Activated B cell treated with CpG ODN at 0.5 μM for 24 hours (primary cell): ENCODE data around the gene WDR70. TPM values are rescaled to one million over a fixed set of nuclear protein-coding genes. Genes with fewer than 3 reads are reported as not detected.

Experiments
- ATAC-seq: fragments of 200-7000 bp; cut with Tn5 transposase; one replicate; pipeline ENCODE4 v1.10.0; 2021; ENCODE audit warnings: low read depth, mild to moderate bottlenecking, moderate library complexity
- CTCF ChIA-PET: fragments of 350-600 bp; sonication (Branson Sonifier 250); formaldehyde crosslinking; loops from one replicate; lab custom pipeline; 2021; ENCODE audit warnings: antibody characterized with exemption; lab: Charles Lee
- POLR2A ChIA-PET: fragments of 350-600 bp; sonication (Branson Sonifier 250); formaldehyde crosslinking; loops from one replicate; lab custom pipeline; 2021; ENCODE audit warnings: antibody characterized with exemption; lab: Charles Lee
- DNase-seq: peaks from one replicate; pipeline ENCODE4 v3.0.0; 2022
- H3K27ac Mint-ChIP-seq: one replicate; pipeline ENCODE4 v1.8.0; 2020; ENCODE audit warnings: mixed read lengths
- H3K27me3 Mint-ChIP-seq: one replicate; pipeline ENCODE4 v1.8.0; 2021; ENCODE audit warnings: mixed read lengths
- H3K36me3 Mint-ChIP-seq: one replicate; pipeline ENCODE4 v1.8.0; 2021; ENCODE audit warnings: low read depth, mixed read lengths
- H3K4me1 Mint-ChIP-seq: one replicate; pipeline ENCODE4 v1.8.0; 2021; ENCODE audit warnings: mixed read lengths
- H3K4me3 Mint-ChIP-seq: one replicate; pipeline ENCODE4 v1.8.0; 2020; ENCODE audit warnings: mild to moderate bottlenecking, mixed read lengths
- H3K9me3 Mint-ChIP-seq: one replicate; pipeline ENCODE4 v1.8.0; 2020; ENCODE audit warnings: mixed read lengths
- CTCF ChIP-seq: fragments of 200-600 bp; IDR thresholded peaks from one replicate; pipeline ENCODE4 v1.8.0; 2022; ENCODE audit warnings: antibody characterized with exemption, mild to moderate bottlenecking
- intact Hi-C: fragments of 100-400 bp; cut with micrococcal nuclease; formaldehyde crosslinking; loops from one replicate; pipeline ENCODE4 v1.15.1; 2024
- total RNA-seq: library from RNA; stranded (reverse); gene quantifications from 2 replicates; pipeline ENCODE4 v1.2.3, GENCODE V29; 2022

The WDR70 gene
- total RNA-seq, 1 donor from 2014 or later, result 58.6 TPM

GRCh38 chr5:37532976-37533740 lies 154.0 kb downstream of the WDR70 start:
- H3K27me3 Mint-ChIP-seq, result no peaks in the 10 kb centered on the region
- no peak for ATAC-seq
- H3K36me3 Mint-ChIP-seq, result peaks cover 27% of the 10 kb centered on the region

GRCh38 chr5:37533851-37534250 lies 154.7 kb downstream of the WDR70 start:
- POLR2A ChIA-PET, result no interaction called here
- TF ChIP-seq CTCF, result no peak
- ATAC-seq (no peak), DNase-seq (no peak)
- Mint-ChIP-seq H3K4me1 (no peaks in the 10 kb centered on the region), H3K27me3 (no peaks in the 10 kb centered on the region), H3K36me3 (peaks cover 29% of the 10 kb centered on the region), H3K4me3 (no peak overlapping the region), H3K27ac (no peak overlapping the region), H3K9me3 (peaks cover 2% of the 10 kb centered on the region)
- CTCF ChIA-PET, result no interaction called here
- intact Hi-C loops, result no loop called here

More at GRCh38 chr5:37532976-37533740, 154.0 kb downstream of the WDR70 start:
- Mint-ChIP-seq H3K4me3 (no peak overlapping the region), H3K4me1 (no peaks in the 10 kb centered on the region), H3K27ac (no peak overlapping the region), H3K9me3 (peaks cover 2% of the 10 kb centered on the region)
- ChIA-PET POLR2A (no interaction called here), CTCF (no interaction called here)
- no peak for TF ChIP-seq CTCF
- DNase-seq, result no peak
- intact Hi-C loops, result no loop called here

- intact Hi-C loops, result no loop called here
- ChIA-PET POLR2A (no interaction called here), CTCF (no interaction called here)
- H3K9me3 Mint-ChIP-seq, result no peaks in the 10 kb centered on the region
- H3K4me3 Mint-ChIP-seq, result no peak overlapping the region
- H3K27ac Mint-ChIP-seq, result no peak overlapping the region
- DNase-seq (no peak), ATAC-seq (no peak)
- peaks cover 22% of the 10 kb centered on the region for H3K36me3 Mint-ChIP-seq
- H3K27me3 Mint-ChIP-seq, result no peaks in the 10 kb centered on the region
- H3K4me1 Mint-ChIP-seq, result no peaks in the 10 kb centered on the region
- no peak for TF ChIP-seq CTCF
Observed at GRCh38 chr5:37539459-37539858, 160.3 kb downstream of the WDR70 start.

- no peaks in the 10 kb centered on the region for H3K27me3 Mint-ChIP-seq
- no peak for DNase-seq
- no peak overlapping the region for H3K27ac Mint-ChIP-seq
- ChIA-PET POLR2A (no interaction called here), CTCF (no interaction called here)
- H3K36me3 Mint-ChIP-seq, result peaks cover 18% of the 10 kb centered on the region
- H3K9me3 Mint-ChIP-seq, result no peaks in the 10 kb centered on the region
- H3K4me3 Mint-ChIP-seq, result no peak overlapping the region
- ATAC-seq, result no peak
- intact Hi-C loops, result no loop called here
- H3K4me1 Mint-ChIP-seq, result peaks cover 2% of the 10 kb centered on the region
- TF ChIP-seq CTCF, result no peak
Observed at GRCh38 chr5:37543216-37543615, 164.1 kb downstream of the WDR70 start.

- intact Hi-C loops, result no loop called here
- H3K27ac Mint-ChIP-seq, result no peak overlapping the region
- H3K4me1 Mint-ChIP-seq, result peaks cover 11% of the 10 kb centered on the region
- ChIA-PET CTCF (no interaction called here), POLR2A (no interaction called here)
- TF ChIP-seq CTCF, result no peak
- H3K4me3 Mint-ChIP-seq, result no peak overlapping the region
- H3K9me3 Mint-ChIP-seq, result peaks cover 4% of the 10 kb centered on the region
- H3K36me3 Mint-ChIP-seq, result peaks cover 1% of the 10 kb centered on the region
- ATAC-seq (no peak), DNase-seq (no peak)
- H3K27me3 Mint-ChIP-seq, result no peaks in the 10 kb centered on the region
Observed at GRCh38 chr5:37549411-37549810, 170.3 kb downstream of the WDR70 start.
